ENCODE measurements around the gene OR6V1.

The OR6V1 gene, protein sequence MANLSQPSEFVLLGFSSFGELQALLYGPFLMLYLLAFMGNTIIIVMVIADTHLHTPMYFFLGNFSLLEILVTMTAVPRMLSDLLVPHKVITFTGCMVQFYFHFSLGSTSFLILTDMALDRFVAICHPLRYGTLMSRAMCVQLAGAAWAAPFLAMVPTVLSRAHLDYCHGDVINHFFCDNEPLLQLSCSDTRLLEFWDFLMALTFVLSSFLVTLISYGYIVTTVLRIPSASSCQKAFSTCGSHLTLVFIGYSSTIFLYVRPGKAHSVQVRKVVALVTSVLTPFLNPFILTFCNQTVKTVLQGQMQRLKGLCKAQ

DNA sequence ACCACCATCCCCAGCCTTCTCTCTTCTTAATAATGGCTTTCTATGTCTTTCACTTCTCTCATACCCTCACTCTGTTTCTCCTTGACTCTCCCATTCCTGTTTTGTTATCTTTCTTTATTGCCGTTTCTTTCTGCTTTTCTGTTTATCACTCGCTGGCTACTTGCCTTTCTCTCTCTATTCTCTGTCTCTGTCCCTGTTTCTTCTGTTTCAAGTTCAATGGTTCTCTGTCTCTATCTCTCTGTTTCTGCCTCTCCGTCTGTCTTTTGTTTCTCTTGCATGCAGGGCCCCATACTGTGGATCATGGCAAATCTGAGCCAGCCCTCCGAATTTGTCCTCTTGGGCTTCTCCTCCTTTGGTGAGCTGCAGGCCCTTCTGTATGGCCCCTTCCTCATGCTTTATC is at the start of gene OR6V1:
TSS of gene OR6V1 (plus strand) at position 301 of the 400 bp plus-strand sequence. CDS start at position 301, 0 bp downstream.
- H3K4me3 ChIP-seq (ENCODE audit: low read depth, low read length): no peak within 1 kb of the TSS

DNA sequence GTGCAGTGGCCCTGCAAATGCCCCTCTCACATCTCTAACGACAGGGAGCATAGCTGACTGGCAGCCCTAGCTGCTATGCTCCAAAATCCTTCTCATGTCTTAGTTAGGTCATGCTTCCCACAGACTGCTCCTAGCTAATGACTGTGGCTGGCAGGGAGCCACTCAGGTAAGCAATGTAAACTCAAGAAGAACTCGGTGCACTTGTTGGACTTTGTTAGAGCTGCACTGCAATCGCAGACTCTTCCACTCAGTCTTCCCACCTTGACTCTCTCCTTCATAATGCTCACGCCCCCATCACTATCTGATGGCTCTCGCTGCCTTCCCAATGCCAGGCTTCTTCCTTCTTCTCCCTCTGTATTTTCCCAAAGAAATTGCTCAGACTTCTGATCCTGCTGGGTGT is 49.2 kb upstream of the OR6V1 start:
- no peak overlapping the region for H3K4me3 ChIP-seq (ENCODE audit: low read depth, low read length)

DNA sequence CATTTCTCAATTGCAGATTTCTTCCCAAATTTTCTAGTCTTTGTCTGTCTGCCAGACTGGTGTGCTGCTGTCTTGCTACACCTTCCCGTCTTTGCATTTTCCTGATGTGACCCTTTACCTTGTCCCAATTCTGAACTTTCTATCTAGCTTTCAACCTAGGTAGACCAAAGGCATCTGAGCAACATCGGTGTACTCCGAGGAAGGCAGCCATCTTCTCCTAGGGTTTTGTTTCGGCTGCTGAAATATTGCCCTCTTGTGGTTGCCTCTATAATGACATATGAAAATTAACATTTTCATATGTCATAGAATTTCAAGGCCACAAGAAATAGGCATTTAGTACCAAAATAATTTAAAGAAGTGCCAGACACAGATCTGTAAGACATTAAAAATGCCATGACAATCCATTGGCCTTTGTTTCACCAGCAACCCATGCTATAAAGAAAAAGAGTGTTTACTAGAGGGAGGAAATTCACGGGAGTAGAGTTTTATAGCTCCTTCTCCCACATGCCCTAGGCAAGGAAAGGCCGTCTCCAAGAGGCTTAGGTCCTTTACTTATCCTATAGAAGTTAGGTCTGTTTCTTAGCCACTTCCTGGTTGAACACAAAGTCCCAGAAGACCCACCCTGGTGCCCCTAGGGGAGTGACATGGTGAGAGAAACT is 48.6 kb upstream of the OR6V1 start:
- H3K4me3 ChIP-seq (ENCODE audit: low read depth, low read length): no peak overlapping the region

DNA sequence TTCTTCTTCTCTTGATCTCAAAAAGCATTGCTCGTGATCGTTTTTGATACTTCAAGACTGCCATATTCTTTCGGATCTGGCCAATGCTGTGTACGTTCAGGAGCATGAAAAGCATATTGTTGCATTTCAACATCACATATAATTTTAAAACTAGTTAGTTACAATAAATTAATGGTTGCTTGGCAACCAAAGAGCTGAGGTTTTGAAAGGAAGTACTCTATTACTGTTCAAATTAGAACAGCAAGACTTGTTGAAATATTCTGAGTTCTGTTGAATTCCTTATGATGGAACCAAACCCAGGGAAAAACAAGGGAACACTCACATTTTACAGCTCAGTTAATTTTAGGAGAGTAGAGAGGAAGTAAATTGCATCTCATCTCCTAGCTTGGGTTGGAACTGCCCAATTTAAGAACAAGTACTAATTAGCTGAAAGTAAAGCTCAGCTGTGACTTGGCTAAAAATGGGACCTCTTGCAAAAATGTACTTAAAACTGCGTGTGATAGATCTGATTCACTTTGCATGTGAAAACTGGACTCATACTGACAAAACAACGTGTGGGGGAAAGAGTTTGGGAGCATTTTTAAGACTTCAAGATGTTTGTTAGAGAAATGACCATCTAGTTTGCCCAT is 46.4 kb upstream of the OR6V1 start:
- no peak overlapping the region for H3K4me3 ChIP-seq (ENCODE audit: low read depth, low read length)

DNA sequence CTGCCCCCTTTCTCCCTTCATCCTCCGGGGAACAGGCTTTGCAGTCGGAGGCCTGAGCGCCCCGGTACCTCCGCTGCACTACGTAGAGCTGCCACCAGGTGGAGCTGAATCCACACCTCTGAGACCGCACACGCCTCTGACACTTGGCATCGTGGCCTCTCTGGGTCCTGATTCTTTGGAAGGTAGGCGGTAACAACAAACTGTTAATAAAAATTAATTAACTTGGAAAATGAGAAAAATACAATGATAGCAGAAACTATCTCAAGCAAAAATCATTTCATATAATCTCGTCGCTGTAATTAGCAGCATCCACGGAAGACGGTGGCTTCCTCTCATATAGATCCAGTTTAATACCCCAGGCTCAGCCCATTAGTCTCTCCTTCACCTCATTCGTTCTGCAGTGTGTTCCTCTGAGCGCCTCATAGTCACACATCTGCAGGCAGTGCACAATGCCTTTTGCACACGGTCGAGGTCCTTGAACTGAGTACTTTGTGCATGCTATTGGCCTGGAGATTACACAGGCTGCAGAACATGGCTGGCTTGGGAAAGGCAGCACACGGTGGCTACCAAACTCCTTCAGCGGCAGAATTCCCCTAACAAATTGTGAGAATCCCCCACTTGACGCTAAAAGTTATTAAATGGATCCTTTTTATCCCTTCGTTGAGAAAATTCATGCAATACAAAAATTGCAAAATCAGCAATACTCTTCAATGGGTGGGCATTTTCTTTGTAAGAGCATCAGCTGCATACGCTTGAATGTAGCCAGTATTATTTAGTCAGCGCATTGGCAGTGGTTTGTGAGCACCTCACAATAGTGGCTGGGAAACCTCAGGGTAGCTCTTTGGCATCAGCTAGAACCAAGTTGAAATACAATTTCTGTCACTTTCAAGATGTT is 43.9 kb upstream of the OR6V1 start:
- H3K4me3 ChIP-seq (ENCODE audit: low read depth, low read length): no peak overlapping the region

DNA sequence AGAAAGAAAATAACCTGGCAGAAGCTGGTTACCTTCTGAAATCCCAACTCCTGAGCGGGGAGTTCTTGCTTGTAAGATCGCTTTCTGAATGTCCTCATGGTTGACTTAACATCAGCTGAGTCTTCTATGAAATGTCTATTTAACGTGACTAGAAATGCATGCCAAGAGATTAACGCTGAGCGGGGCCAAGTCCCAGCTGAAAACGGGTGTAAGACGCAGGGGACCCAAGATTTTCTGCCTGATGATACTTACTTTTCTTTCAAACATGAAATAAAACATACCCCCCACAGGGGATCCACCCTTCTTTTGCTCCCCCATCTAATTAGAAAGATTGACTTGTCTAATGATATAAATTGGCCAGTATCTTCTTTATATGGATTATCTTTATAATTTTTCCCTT is 40.1 kb upstream of the OR6V1 start:
- H3K4me3 ChIP-seq (ENCODE audit: low read depth, low read length): no peak overlapping the region

DNA sequence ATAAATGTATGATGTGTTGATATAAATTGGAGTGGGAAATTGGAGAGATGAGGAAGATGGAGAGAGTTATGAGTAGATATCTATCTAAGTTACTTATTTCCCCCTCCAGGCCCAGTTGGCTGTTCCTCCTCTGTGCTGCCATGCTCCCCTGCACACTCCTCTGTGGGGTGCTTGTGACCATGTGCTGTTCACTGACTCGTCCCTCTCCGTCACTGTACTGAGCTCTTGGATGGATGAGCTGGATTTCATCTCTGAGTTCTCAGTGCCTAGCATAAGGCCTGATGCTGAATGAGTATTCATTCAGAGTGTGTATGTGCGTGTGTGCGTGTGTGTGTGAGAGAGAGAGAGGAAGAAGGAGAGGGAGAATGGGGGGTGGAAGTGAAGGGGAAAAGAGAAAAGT is 39.7 kb upstream of the OR6V1 start:
- no peak overlapping the region for H3K4me3 ChIP-seq (ENCODE audit: low read depth, low read length)

DNA sequence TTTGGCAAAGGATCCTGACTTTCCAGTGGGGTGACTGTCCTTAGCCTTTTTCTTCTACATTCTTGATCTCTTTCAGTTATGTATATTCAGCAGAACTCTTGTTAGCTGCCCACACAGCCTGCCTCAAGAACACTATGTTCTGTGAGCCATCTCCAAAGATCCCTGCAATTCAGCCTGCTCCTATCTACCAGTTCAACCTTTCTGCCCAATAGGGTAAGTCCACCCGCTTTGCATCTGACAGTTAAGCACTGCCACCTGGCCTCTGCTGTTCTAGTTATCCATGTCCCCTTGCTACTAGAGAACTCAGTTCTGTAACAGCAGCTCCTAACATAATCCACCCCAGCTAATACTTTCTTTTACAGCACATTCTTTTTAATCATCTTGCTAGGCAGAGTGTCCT is 38.7 kb upstream of the OR6V1 start:
- H3K4me3 ChIP-seq (ENCODE audit: low read depth, low read length): no peak overlapping the region

DNA sequence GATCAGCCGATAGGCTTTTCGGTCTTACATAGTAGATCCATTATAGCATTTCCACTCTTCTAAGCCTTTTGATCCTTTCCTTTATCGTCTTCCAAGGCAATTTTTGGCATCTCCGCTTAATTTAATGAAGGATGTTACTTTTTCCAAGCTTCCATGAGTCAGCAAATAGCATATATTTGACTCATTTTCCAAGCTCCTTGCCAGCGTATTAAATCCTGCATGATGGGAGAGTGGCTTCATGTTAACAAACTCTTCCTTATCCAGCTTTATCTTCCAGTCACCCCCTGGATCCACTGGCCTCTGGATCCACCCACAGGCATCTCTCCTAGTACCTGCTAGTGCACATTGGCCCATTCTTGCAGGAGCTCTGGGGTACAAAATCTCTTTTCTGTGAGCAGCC is 38.2 kb upstream of the OR6V1 start:
- no peak overlapping the region for H3K4me3 ChIP-seq (ENCODE audit: low read depth, low read length)

DNA sequence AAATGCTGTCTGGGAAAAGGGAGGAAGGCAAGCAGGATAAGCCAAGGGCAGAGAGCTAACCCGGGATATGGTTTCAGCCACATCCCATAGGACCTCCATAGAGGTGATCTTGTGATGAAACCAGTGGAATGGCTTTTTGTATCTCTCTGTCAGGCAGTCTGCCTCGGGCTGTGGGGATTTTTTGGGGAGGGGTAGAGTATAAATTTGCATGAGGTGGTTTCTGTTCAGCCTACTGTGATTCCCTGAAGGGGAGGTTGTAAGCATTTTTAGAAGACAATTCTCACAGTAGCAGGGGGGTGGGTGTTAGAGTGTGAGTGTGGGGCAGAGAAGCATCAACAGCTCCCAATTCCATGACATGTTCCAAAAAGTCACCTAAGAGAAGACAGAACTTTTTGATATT is 37.1 kb upstream of the OR6V1 start:
- no peak overlapping the region for H3K4me3 ChIP-seq (ENCODE audit: low read depth, low read length)

DNA sequence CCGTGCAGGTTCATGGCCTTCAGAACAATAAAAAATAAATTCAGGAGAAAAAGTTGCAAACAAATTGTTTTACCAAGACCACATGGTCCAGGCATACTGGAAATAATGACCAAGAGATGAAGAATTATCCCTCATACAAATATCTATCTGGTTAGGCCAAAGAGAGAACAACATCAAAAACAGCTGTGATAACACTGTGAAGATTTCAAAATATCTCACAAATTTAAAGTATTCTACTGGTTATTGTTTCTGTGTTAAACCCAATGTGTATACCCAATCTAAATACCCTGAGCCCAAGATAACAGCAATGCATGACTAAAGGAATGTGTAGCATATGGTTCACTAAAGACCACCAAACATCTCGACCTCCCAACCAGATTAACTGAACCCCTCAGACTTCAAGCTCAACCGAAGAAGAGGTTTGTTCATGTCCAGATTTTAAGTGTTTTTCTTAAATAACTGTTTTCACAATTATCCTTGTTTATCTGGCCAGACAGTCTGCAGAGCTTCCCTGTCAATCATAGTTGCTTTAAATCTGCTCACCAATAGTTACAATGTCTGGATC is 36.1 kb upstream of the OR6V1 start:
- H3K4me3 ChIP-seq (ENCODE audit: low read depth, low read length): no peak overlapping the region

DNA sequence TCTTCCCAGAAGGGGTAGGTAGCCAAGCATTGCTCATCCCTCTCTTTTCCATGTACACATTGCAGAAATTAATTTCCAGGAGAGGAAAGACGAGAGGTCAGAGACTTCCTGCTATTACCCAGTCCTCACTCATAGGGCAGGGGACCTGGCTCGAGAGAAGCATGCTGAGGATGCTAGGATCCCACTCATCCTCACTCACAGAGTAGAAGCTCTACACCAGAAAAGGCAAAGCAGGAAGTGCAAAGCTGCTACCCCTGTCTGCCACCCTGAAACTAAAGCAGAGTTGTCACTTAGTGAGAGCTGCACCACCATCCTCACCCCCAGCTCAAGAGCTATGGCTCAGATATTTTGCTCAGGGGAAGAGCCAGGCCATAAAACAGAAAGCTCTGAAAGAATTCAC is 35.1 kb upstream of the OR6V1 start:
- no peak overlapping the region for H3K4me3 ChIP-seq (ENCODE audit: low read depth, low read length)

DNA sequence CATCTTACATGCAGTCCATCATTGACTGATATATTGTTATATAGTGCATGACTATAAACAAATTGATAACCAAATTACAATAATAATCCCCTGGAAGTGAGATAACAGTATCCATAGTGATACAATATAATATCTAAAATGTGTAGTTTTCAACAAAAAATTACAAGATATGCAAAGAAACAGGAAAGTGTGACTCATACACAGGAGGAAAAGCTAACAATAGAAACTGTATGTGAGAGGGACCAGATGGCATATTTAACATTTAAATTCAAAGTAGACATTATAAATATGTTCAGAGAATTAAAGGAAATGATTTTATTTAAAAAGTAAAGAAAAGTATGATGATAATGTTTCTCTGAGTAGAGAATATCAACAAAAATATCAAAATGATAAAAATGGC is 33.2 kb upstream of the OR6V1 start:
- H3K4me3 ChIP-seq (ENCODE audit: low read depth, low read length): no peak overlapping the region

DNA sequence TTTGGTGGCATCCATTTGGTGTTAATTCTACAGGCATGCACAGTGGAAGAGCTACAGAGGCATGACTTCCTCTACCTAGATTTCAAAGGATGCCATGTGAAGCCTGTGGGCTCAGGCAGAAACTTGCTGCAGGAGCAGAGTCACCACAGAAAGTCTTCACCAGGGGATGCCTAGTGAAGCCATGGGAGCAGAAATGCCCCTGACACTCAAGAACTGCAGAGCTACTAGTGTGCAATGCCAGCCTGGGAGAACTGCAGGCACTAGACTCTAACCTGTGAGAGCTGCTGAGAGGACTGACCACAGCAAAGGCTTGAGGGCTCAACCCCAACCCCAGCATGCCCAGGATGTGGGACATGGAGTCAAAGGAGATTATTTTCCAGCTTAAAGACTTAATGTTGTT is 29.1 kb upstream of the OR6V1 start:
- H3K4me3 ChIP-seq (ENCODE audit: low read depth, low read length): no peak overlapping the region

DNA sequence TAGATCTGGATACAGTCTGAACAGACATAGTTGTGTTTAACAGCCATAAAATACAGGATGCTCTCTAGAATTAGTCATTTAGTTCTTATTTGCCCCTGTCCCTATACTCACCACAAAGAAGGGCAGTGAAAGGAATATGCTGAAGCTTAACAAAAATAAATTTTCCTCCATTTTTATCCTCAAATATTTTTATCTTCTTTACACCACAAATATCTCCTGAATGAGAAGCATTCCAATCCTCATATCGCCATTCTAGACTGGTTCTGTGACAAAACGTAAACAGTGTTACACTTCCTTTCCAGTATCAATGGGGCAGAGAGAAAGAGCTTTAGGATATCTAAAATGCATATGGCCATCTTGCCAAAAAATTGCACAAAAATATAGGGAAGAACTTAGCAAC is 26.8 kb upstream of the OR6V1 start:
- H3K4me3 ChIP-seq (ENCODE audit: low read depth, low read length): no peak overlapping the region

DNA sequence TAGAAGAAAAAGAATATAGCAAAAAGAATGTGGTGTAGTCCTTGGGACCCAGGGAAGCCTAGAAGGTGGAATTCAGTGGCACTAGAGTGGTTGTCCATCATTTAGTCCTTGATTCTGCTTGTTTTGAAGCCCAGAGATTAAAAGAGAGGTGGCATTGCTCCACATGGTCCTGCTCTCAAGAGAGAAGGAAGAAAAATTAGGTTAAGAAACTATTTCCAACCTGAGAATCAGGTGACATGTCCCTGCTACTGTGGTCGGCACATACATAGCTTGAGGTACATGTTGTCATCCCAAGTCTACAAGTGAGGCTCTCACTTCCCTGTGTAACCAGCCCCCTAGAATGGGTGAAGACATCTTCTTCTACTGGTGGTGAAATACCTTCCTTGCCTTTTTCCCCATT is 25.1 kb upstream of the OR6V1 start, which contains the start of gene OR9A2:
TSS of gene OR9A2 (minus strand) at position 101 of the 400 bp plus-strand sequence. CDS start at position 101, 0 bp downstream.
- no peak within 1 kb of the TSS for H3K4me3 ChIP-seq (ENCODE audit: low read depth, low read length)

DNA sequence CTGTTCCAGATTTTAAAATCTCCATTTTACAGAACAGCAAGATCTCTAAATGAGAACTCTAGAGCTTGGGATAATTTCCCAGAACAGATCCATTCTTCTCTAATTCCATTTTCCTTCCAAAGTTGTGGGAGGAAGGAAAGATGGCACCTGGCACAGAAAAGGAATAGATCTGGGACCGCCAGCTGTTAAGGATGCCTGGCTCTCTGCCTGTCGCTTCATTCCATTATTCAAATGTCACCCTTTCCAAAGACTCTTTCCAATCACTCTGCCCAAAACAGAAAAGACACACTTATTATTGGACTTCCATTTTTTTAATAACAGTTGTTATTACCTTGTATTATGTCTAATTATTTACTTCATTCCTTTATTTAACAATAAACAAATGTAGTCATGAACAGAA is 24.5 kb upstream of the OR6V1 start:
- no peak overlapping the region for H3K4me3 ChIP-seq (ENCODE audit: low read depth, low read length)

DNA sequence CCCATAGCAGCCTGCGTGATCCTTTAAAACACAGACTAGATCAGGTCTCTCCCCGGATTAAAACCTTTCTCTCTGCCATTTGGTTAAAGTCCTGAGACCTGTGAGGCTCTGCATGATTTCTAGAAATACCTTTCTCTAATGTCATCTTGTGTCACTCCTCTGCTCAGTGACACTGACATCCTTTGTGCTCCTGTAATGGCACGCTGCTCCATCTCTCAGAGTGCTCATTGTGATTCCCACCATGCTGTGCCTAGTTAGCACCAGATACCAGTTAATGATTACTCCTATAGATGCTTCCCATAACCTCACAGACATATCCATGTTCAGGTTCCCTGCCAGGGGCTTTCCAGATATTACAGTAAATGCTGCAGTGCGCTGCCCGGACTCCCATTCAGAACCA is 13.5 kb upstream of the OR6V1 start:
- H3K4me3 ChIP-seq (ENCODE audit: low read depth, low read length): no peak overlapping the region

DNA sequence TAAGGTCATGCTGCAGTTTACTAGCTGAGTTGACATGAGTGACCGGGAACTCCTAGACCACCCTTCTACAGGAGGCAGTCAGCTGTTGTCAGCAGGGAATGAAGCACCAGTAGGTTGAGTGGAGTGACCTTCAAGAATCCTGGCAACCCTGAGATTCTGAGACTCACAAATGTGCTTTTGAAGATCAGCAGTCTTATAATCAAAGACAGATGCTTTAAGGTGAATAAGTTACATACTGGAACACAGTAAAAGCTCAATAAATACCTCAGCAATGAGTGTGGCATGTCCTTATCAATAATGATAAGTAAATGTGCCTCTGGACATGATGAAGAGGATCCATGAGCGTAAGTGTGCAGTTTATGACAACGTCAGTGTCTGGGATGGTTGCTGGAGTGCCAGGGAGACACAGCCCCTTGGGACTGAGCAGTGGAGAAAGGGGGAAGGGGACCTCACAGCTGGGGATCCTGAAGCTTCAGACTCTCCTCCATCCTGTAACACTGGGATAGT is 11.9 kb upstream of the OR6V1 start:
- no peak overlapping the region for H3K4me3 ChIP-seq (ENCODE audit: low read depth, low read length)

DNA sequence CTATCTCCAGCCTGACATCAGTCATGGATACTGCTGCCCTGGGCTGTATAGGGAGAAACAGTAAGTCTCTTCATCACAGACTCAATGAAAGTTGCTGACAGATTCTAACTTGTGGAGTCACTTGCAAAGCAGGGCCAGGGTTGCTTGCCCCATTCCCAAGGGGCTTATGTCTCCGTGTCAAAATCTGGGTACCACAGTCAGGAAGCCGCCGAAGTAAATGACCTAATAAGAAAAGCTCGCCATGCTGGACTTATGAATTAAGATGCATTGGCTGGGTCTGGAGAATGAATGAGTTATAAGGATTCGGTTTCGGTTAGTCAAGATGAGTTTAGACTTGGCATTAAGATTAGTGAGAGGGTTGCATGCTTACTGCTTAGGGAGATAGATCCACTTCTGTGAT is 10.8 kb upstream of the OR6V1 start:
- H3K4me3 ChIP-seq (ENCODE audit: low read depth, low read length): no peak overlapping the region

Measured in iPS-11a (cell line).